CD4-positive, alpha-beta memory T cell (primary cell): Measurements from ENCODE around the gene VEGFB. TPM values are rescaled to one million over a fixed set of nuclear protein-coding genes. Genes with fewer than 3 reads are reported as not detected.

Experiments
- CTCF ChIA-PET: fragments of 350-600 bp; sonication (Branson Sonifier 250); formaldehyde crosslinking; loops from one replicate; lab custom pipeline; 2021; ENCODE audit warnings: inconsistent platforms; ENCODE audit not compliant: partially characterized antibody; lab: Charles Lee
- POLR2A ChIA-PET: fragments of 350-600 bp; sonication (Branson Sonifier 250); formaldehyde crosslinking; loops from one replicate; lab custom pipeline; 2021; ENCODE audit not compliant: partially characterized antibody; lab: Charles Lee
- DNase-seq, 5 donors: peaks; one replicate each; pipeline versions ENCODE4 v3.0.0 to v3.0.0-alpha.2; 2020 to 2022; ENCODE audit warnings: mixed read lengths in 1 of 5
- H3K27ac ChIP-seq: one replicate; pipeline ENCODE4 v1.7.0; 2013; ENCODE audit warnings: low read depth, low read length
- H3K27me3 ChIP-seq: 2 replicates; pipeline ENCODE4 v1.7.0; 2013; ENCODE audit warnings: mild to moderate bottlenecking, low read length, moderate library complexity; ENCODE audit not compliant: insufficient read depth
- H3K36me3 ChIP-seq: 2 replicates; pipeline ENCODE4 v1.7.0; 2013; ENCODE audit warnings: mild to moderate bottlenecking, low read length, moderate library complexity; ENCODE audit not compliant: insufficient read depth
- H3K4me1 ChIP-seq: 2 replicates; pipeline ENCODE4 v1.7.0; 2013; ENCODE audit warnings: mild to moderate bottlenecking, low read length, moderate library complexity; ENCODE audit not compliant: insufficient read depth
- H3K4me3 ChIP-seq, 2 donors: one replicate each; pipeline ENCODE4 v1.7.0; 2013; ENCODE audit warnings: low read length in 2 of 2, mild to moderate bottlenecking in 1 of 2
- H3K9me3 ChIP-seq, 2 donors: one replicate each; pipeline ENCODE4 v1.7.0; 2013; ENCODE audit warnings: low read length in 2 of 2, control low read depth in 1 of 2; ENCODE audit not compliant: control insufficient read depth in 1 of 2
- H3K27ac Mint-ChIP-seq, 7 donors: one replicate each; pipeline ENCODE4 v1.8.0; 2020 to 2021; ENCODE audit warnings: mixed read lengths in 7 of 7, mild to moderate bottlenecking in 6 of 7, inconsistent platforms in 3 of 7, moderate library complexity in 3 of 7
- H3K27me3 Mint-ChIP-seq, 2 donors: one replicate each; pipeline ENCODE4 v1.8.0; 2020 to 2021; ENCODE audit warnings: mixed read lengths in 2 of 2
- H3K36me3 Mint-ChIP-seq, 2 donors: one replicate each; pipeline ENCODE4 v1.8.0; 2020 to 2021; ENCODE audit warnings: mixed read lengths in 2 of 2, inconsistent platforms in 1 of 2, mild to moderate bottlenecking in 1 of 2
- H3K4me1 Mint-ChIP-seq, 4 donors: one replicate each; pipeline ENCODE4 v1.8.0; 2020 to 2021; ENCODE audit warnings: mixed read lengths in 4 of 4, mild to moderate bottlenecking in 1 of 4
- H3K4me3 Mint-ChIP-seq, 8 donors: one replicate each; pipeline ENCODE4 v1.8.0; 2020 to 2021; ENCODE audit warnings: mixed read lengths in 8 of 8, mild to moderate bottlenecking in 7 of 8, moderate library complexity in 6 of 8, inconsistent platforms in 3 of 8
- H3K9me3 Mint-ChIP-seq, 8 donors: one replicate each; pipeline ENCODE4 v1.8.0; 2020 to 2021; ENCODE audit warnings: mixed read lengths in 8 of 8, mild to moderate bottlenecking in 5 of 8, inconsistent platforms in 3 of 8, moderate library complexity in 1 of 8
- intact Hi-C: fragments of 100-400 bp; cut with micrococcal nuclease; formaldehyde crosslinking; loops from one replicate; pipeline ENCODE4 v1.15.1; 2023
- polyA plus RNA-seq, 2 donors: library from polyadenylated mRNA; unstranded; fragments of 300-500 nt; fragmentation: Illumina TruSeq; gene quantifications; one replicate each; pipeline ENCODE4 v1.2.3, GENCODE V29; 2021
- total RNA-seq, 2 experiments: library from RNA; stranded (reverse); gene quantifications; one replicate each; pipeline ENCODE4 v1.2.3, GENCODE V29; 2021

Gene VEGFB
- total and polyA plus RNA-seq, 4 experiments from 2014 or later = 2.3 to 97.3 (median 59.5) TPM

DNA sequence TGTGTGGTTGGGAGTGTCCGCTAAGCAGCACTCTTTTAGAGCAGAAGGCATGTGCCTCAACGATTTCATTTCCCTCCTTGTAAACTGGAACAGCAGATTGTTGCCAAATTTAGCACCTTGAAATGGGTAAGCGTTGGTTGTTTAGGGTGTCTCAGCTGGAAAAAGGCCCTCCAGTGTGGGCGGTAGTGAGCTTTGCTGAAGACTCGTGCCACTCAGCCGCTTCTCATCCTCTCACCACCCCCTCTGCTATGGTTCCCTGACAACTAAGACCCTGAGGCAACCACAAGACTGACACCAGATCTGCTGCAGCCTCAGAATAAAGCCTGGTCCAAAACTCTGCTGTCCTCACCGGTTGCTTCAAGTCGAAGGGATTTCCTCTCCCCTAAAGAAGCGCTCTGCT lies 37.8 kb upstream of the VEGFB start:
- Histone ChIP-seq H3K36me3 (peaks cover 78% of the 10 kb centered on the region), H3K4me1 (peaks cover 5% of the 10 kb centered on the region), H3K9me3 (no peaks in the 10 kb centered on the region), H3K27me3 (no peaks in the 10 kb centered on the region), H3K4me3 (no peak overlapping the region), H3K27ac (no peak overlapping the region)
- intact Hi-C loops = no loop called here
- Mint-ChIP-seq H3K9me3 (no peaks in the 10 kb centered on the region), H3K4me3 (no peak overlapping the region), H3K27ac (peak overlapping the region in 2 of 7 donors; percentile 68 to 70), H3K27me3 (no peaks in the 10 kb centered on the region), H3K4me1 (peaks cover 6 to 18% (median 10%) of the 10 kb centered on the region in 4 donors), H3K36me3 (peaks cover 42 to 70% of the 10 kb centered on the region in 2 donors)
- POLR2A ChIA-PET = interaction anchor here (1.9 to 4.1 kb wide), 2 partner anchors 10 kb away, joined by 7 to 19 read pairs; partner anchors contain the start of genes FERMT3 and STIP1
- CTCF ChIA-PET = interaction anchor here (1.0 to 4.7 kb wide), 4 partner anchors 8 to 108 kb away, joined by 4 to 27 read pairs (median 4); partner anchors contain the start of gene FERMT3
- no peak for DNase-seq

DNA sequence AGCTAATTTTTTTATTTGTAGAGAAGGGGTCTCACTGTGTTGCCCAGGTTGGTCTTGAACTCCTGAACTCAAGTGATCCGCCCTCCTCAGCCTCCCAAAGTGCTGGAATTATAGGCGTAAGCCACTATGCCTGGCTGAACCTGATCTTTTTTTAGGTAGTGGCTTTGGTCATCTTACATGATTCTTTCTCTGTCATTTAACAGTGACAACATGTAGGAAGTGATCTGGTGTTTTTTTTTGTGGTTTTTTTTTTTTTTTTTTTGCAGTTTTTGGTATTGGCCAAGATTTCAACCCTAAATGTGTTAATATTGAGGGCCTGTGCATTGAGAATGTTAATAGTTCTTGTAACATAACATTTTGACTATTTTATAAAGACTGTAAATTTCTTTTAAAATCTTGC lies 35.9 kb upstream of the VEGFB start:
- Histone ChIP-seq H3K27me3 (no peaks in the 10 kb centered on the region), H3K9me3 (no peaks in the 10 kb centered on the region), H3K36me3 (peaks cover 80% of the 10 kb centered on the region), H3K4me3 (no peak overlapping the region), H3K4me1 (no peaks in the 10 kb centered on the region), H3K27ac (no peak overlapping the region)
- peaks cover 49 to 75% of the 10 kb centered on the region in 2 donors for H3K36me3 Mint-ChIP-seq
- POLR2A ChIA-PET = interaction anchor here (4.1 to 22.7 kb wide), 2 partner anchors 12 to 35 kb away, joined by 19 to 937 read pairs; partner anchors contain the start of genes DNAJC4, FKBP2, NUDT22 and PLCB3
- intact Hi-C loops = no loop called here
- H3K4me3 Mint-ChIP-seq = no peak overlapping the region
- no peaks in the 10 kb centered on the region for H3K27me3 Mint-ChIP-seq
- H3K9me3 Mint-ChIP-seq = no peaks in the 10 kb centered on the region
- DNase-seq = no peak
- H3K27ac Mint-ChIP-seq = peak overlapping the region in 1 of 7 donors; percentile 6
- CTCF ChIA-PET = interaction anchor here (1.5 kb wide), 1 partner anchor 102 kb away, joined by 3 read pairs; no protein-coding TSS in a partner anchor
- H3K4me1 Mint-ChIP-seq = peaks cover 4 to 9% (median 7%) of the 10 kb centered on the region in 4 donors

DNA sequence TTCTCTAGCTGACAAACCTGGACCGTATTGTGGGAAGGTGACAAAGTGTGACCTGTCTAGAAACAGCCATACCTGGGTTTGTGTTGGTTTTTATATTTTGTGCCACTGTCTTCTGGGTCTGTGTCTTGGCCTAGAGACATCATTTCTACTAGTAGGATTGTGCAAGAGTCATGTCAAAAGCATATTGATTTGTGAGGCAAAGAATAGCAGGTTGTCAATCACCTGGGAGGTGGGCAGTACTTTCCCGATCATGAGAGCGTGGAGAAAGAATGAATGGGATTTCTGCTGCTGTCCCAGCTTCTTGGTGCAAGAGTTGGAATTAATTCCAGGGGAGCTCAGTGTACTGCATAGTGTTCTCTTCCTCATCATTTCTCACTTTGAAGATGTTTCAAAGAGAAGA lies 32.8 kb upstream of the VEGFB start:
- H3K9me3 Mint-ChIP-seq = no peaks in the 10 kb centered on the region
- H3K27ac Mint-ChIP-seq = peak overlapping the region in 1 of 7 donors; percentile 14
- Histone ChIP-seq H3K27ac (no peak overlapping the region), H3K4me1 (peaks cover 26% of the 10 kb centered on the region), H3K9me3 (no peaks in the 10 kb centered on the region), H3K36me3 (peaks cover 60% of the 10 kb centered on the region), H3K4me3 (no peak overlapping the region), H3K27me3 (no peaks in the 10 kb centered on the region)
- CTCF ChIA-PET = interaction anchor here (1.4 to 1.6 kb wide), 2 partner anchors 49 to 100 kb away, joined by 6 to 12 read pairs; partner anchors contain the start of gene CATSPERZ
- H3K4me1 Mint-ChIP-seq = peaks cover 10 to 35% (median 25%) of the 10 kb centered on the region in 4 donors
- DNase-seq = no peak
- intact Hi-C loops = no loop called here
- H3K4me3 Mint-ChIP-seq = no peak overlapping the region
- H3K36me3 Mint-ChIP-seq = peaks cover 38 to 62% of the 10 kb centered on the region in 2 donors
- no peaks in the 10 kb centered on the region for H3K27me3 Mint-ChIP-seq
- POLR2A ChIA-PET = interaction anchor here (1.0 to 22.7 kb wide), 5 partner anchors 14 to 103 kb away, joined by 3 to 937 read pairs (median 4); partner anchors contain the start of genes BAD, CATSPERZ, DNAJC4 and FKBP2

DNA sequence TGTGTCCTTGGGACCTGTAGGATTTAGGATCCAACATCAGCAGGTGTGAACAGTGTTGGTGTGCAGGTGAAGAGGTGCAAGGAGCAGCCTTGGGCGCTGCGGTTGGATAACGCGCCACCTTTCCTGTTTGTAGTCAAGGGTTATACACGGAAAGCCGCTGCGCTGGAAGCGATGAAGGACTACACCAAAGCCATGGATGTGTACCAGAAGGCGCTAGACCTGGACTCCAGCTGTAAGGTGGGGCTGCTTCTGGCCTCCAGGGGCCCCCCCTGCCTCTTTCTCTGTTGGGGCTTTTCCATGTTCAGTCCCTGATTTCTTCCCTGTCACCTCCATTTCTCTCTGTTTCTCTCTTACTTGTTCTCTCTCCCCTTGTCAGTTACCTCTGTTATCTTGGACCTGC lies 31.4 kb upstream of the VEGFB start:
- peak overlapping the region in 3 of 7 donors; percentile 25 to 58 (median 34) for H3K27ac Mint-ChIP-seq
- intact Hi-C loops = no loop called here
- POLR2A ChIA-PET = interaction anchor here (1.4 to 22.7 kb wide), 6 partner anchors 16 to 115 kb away, joined by 3 to 937 read pairs (median 152); partner anchors contain the start of genes CATSPERZ, DNAJC4, ESRRA and FKBP2

DNA sequence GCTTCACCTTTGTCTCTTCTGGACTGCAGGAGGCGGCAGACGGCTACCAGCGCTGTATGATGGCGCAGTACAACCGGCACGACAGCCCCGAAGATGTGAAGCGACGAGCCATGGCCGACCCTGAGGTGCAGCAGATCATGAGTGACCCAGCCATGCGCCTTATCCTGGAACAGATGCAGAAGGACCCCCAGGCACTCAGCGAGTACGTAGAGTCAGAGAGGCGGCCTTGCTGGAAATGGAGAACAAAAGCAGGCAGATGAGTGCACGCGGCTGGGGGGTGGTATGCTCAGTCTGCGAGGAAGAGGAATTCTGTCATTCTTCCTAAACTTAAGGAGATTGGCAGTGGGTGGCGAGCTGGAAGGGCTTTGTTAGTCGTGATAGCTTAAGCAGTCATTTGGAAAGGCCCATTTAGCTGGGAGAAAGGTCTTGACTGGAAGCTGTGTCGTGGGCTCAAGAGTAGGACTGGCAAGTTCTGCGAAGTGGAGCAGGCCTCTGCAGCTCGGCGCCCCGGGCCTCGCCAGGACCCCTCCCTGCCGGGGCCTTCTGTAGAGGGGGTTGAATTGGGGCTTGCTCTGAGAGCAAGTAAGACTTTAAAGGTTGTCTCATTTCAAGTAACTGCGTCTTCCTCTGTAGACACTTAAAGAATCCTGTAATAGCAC lies 30.8 kb upstream of the VEGFB start:
- CTCF ChIA-PET = interaction anchor here (1.0 to 9.7 kb wide), 16 partner anchors 9 to 157 kb away, joined by 3 to 367 read pairs (median 26); partner anchors contain the start of genes BAD, CATSPERZ, DNAJC4 and ESRRA
- peaks cover 13 to 55% (median 33%) of the 10 kb centered on the region in 4 donors for H3K4me1 Mint-ChIP-seq
- DNase-seq = no peak
- POLR2A ChIA-PET = interaction anchor here (1.1 to 22.7 kb wide), 6 partner anchors 17 to 114 kb away, joined by 3 to 937 read pairs (median 152); partner anchors contain the start of genes CATSPERZ, DNAJC4, ESRRA and FKBP2
- Histone ChIP-seq H3K4me3 (no peak overlapping the region), H3K27me3 (no peaks in the 10 kb centered on the region), H3K9me3 (no peaks in the 10 kb centered on the region), H3K4me1 (peaks cover 34% of the 10 kb centered on the region), H3K27ac (no peak overlapping the region), H3K36me3 (peaks cover 40% of the 10 kb centered on the region)
- no peaks in the 10 kb centered on the region for H3K27me3 Mint-ChIP-seq
- intact Hi-C loops = loop anchor here (1.0 kb wide), 6 partner anchors 18 to 128 kb away; partner anchors contain the start of genes NUDT22, PLCB3 and TRPT1
- H3K4me3 Mint-ChIP-seq = no peak overlapping the region
- H3K36me3 Mint-ChIP-seq = peaks cover 27 to 62% of the 10 kb centered on the region in 2 donors
- H3K9me3 Mint-ChIP-seq = peaks cover 0 to 2% (median 0%) of the 10 kb centered on the region in 8 donors
- peak overlapping the region in 2 of 7 donors; percentile 46 to 58 for H3K27ac Mint-ChIP-seq

More for the DNA sequence above, 31.4 kb upstream of the VEGFB start:
- H3K36me3 ChIP-seq = peaks cover 45% of the 10 kb centered on the region
- Mint-ChIP-seq H3K27me3 (no peaks in the 10 kb centered on the region), H3K9me3 (peaks cover 0 to 2% (median 0%) of the 10 kb centered on the region in 8 donors), H3K4me1 (peaks cover 13 to 50% (median 30%) of the 10 kb centered on the region in 4 donors), H3K4me3 (no peak overlapping the region), H3K36me3 (peaks cover 27 to 61% of the 10 kb centered on the region in 2 donors)
- peaks cover 28% of the 10 kb centered on the region for H3K4me1 ChIP-seq
- H3K27me3 ChIP-seq = no peaks in the 10 kb centered on the region
- H3K27ac ChIP-seq = no peak overlapping the region
- H3K9me3 ChIP-seq = no peaks in the 10 kb centered on the region
- DNase-seq = no peak
- H3K4me3 ChIP-seq = no peak overlapping the region
- CTCF ChIA-PET = interaction anchor here (3.4 to 9.7 kb wide), 8 partner anchors 8 to 129 kb away, joined by 25 to 367 read pairs (median 84); partner anchors contain the start of genes BAD, CATSPERZ, DNAJC4 and ESRRA

DNA sequence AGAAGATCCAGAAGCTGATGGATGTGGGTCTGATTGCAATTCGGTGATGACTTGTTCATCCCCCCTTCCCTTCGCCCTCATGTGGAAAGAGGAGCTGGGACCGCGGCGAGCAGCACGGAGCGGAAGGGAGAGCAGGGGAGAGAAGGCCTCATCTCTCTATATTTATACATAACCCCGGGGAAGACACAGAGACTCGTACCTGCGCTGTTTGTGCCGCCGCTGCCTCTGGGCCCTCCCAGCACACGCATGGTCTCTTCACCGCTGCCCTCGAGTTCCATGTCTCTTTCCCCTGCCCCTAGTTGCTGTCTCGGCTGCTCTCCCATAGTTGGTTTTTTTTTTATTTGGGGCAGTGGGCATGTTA lies 30.3 kb upstream of the VEGFB start:
- Mint-ChIP-seq H3K4me3 (no peak overlapping the region), H3K36me3 (peaks cover 27 to 66% of the 10 kb centered on the region in 2 donors), H3K4me1 (peaks cover 14 to 60% (median 37%) of the 10 kb centered on the region in 4 donors), H3K9me3 (peaks cover 0 to 2% (median 0%) of the 10 kb centered on the region in 8 donors), H3K27ac (peak overlapping the region in 5 of 7 donors; percentile 85 to 95 (median 94)), H3K27me3 (no peaks in the 10 kb centered on the region)
- intact Hi-C loops = loop anchor here (1.0 kb wide), 6 partner anchors 19 to 127 kb away; partner anchors contain the start of genes NUDT22, PLCB3 and TRPT1
- H3K4me3 ChIP-seq = no peak overlapping the region
- H3K27ac ChIP-seq = no peak overlapping the region
- ChIA-PET CTCF (interaction anchor here (0.6 to 9.7 kb wide), 28 partner anchors 9 to 258 kb away, joined by 3 to 367 read pairs (median 6); partner anchors contain the start of genes BAD, CATSPERZ, DNAJC4 and ESRRA), POLR2A (interaction anchor here (0.7 to 22.7 kb wide), 13 partner anchors 9 to 1363 kb away, joined by 3 to 937 read pairs (median 8); partner anchors contain the start of genes BAD, CATSPERZ, DNAJC4 and ESRRA)
- peaks cover 39% of the 10 kb centered on the region for H3K4me1 ChIP-seq
- peaks cover 37% of the 10 kb centered on the region for H3K36me3 ChIP-seq
- no peak for DNase-seq
- H3K27me3 ChIP-seq = no peaks in the 10 kb centered on the region
- H3K9me3 ChIP-seq = no peaks in the 10 kb centered on the region
